Stimulated activated CD8-positive, alpha-beta memory T cell treated with anti-CD3 and anti-CD28 coated beads, Interleukin-12 subunit alpha, Interleukin-12 subunit beta, amount 100 ng/mL, for 24 hours (primary cell): ENCODE data around the gene SAMD11.
"Not testable (repeated sequence)": the region's sequence is repeated elsewhere in the genome, so short reads cannot be mapped to it uniquely, and the experiment has no call there.

Source experiments
- DNase-seq: peaks from one replicate; pipeline ENCODE4 v3.0.0-alpha.2; 2020; ENCODE audit errors: extremely low read depth

SAMD11 gene

DNA sequence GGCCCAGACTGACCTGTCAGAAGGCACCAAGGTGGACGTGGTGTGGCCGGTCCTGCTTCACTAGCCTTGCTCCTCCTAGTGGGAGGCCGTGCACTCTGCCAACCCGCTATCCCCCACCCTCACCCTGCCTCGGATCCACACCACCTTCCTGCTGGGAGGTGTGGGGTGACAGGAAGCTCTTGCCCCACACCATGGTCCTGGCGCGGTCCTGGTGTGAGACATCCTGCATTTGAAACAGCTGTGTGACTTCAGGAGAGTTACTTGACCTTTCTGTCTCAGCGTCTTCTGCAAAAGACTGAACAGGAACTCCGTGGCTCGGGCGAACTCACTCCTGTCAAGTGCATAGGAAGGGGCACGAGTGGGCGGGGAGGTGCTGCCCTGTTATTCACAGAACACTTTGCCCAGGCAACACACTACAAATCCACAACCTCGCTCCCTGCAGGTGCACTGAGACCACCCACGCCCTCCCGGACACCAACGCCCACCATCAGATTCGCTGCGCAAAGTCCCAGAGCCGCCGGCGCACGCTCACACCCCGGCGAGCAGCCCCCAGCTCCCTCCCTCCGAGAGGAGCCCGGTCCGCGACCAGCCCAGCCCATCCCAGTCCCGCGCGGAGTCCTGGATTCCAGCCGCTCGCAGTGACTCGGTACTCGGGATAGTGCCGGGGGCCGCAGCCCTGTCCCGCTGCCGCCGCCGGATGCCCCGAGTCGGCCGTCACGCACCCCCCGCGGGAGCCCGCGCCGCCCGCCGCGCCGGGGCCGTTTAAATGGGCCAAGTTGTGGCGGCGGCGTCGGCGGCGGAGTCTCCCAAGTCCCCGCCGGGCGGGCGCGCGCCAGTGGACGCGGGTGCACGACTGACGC is at the start of gene SAMD11:
TSS of gene SAMD11 (plus strand) at position 793 of the 860 bp plus-strand sequence. CDS start 509 bp downstream, outside the sequence.
- DNase-seq: no peak

DNA sequence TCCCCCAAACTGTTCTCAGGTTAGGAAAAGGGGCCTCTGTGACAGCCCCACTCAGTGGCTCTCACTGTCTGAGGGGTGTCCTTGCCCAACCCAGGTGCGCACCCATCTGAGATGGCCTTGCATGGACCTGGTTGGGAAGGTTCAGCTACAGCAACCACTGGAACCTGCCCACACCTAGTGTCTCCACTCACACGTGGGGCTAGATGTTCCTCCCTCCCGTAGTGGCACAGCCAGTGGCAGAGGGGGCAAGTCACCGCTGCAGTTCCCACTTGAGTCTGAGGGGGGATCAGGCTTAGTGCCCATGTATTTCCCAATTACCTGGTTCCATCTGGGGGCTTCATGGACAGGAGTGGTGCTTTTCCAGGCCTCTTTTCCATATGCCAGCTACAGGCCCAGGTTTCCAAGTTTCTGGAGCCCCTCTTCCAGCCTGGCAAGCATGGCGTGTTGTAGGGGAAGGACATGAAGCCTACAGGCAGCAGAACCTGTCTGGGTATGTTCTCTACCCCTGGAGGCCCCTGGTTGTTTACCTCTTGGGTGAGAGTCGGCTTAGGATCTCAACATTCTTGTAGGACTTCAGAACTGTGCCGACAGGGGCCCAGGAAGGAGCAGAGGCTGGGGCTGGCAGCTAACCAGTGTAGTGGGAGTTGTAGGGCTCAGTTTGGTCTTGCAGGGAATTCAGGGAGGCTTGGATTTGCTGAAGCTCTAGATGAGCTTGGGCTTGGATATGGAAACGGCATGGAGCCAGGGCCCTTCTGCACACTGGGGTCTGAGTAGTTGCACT is 47.1 kb upstream of the SAMD11 start:
- not testable (repeated sequence) for DNase-seq

DNA sequence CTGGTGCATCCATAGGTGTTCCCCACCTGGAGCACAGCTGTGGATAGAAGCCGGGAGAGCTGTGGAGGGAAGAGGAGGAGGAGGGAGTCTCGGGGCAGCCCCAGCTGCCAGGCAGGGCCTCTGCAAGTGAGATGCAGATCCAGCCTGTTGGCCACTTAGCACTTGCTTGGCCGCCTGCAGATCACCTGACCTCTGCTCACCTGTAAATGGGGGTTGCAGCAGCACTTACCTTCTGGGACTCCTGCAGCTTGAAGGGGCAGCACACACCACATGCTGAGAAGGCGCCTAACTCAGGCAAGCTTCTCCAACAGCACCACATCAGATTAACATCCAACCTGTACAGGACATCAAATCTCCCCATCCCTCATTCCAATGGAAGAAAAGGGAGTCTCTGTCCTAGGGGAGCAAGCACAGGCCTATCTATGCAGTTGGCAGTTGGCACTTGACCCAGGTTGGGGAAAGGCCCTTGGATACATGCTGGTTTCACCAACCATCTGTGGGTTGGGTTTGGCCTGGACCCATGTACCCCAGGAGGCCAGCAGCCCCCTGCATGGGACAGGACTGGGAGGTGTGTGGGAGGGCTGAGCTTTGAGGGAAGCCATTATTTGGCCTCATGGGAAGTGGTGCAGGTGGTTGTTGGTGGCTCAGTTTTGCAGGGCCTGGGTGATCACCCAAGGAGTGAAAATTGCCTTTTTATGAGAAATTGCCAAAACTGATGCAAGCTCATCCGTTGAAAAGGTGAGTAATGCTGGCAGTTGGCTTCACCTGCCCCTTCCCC is 46.3 kb upstream of the SAMD11 start:
- not testable (repeated sequence) for DNase-seq

DNA sequence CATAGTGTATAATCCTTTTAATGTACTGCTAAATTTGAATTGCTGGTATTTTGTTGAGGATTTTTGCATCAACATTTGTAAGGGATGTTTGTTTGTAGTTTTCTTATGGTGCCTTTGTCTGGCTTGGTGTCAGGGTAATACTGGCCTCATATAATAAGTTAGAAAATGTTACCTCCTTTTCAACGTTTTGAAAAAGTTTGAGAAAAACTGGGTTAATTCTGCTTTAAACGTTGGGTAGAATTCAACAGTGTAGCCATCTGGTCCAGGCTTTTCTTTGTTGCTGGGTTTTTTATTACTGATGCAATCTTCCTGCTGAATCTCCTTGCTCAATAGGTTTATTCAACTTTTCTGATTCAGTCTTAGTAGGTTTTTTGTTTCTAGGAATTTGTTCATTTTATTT is 43.2 kb upstream of the SAMD11 start:
- DNase-seq: not testable (repeated sequence)

DNA sequence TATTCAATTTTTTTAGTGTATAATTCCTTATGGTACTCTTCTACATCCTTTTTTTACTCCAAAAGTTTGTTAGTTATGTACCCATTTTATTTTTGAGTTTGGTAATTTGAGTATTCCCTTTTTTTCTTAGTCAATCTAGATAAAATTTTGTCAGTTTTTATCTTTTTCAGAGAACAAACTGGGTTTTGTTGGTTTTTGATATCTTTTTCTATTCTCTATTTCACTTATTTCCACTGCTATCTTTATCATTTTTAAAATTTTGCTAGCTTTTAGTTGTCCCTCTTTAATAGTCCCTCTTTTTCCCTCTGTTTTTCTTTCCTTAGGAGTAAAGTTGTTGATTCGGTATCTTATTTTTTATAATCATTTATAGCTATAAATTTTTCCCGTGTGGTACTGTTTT is 42.8 kb upstream of the SAMD11 start:
- DNase-seq: not testable (repeated sequence)

GRCh38 chr1:886311-886710 is 37.4 kb upstream of the SAMD11 start:
- DNase-seq: no peak

DNA sequence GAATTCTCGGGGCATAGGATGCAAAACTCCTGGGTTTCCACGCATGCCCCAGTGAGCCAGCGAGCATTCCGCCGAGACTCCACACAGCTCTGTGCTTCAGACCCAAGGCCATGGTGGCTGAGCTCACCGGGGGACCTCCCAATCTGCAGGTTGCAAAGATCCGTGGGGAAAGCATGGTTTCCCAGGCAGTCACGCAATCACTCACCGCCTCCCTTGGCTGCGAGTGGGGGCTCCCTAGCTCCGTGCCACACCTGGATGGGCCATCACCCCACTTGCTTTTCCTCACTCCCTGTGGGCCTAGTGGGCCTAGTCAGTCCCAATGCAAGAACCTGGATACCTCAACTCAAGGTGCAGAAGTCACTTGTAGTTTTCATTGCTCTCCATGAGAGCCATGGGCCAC is 37.0 kb upstream of the SAMD11 start:
- DNase-seq: no peak

DNA sequence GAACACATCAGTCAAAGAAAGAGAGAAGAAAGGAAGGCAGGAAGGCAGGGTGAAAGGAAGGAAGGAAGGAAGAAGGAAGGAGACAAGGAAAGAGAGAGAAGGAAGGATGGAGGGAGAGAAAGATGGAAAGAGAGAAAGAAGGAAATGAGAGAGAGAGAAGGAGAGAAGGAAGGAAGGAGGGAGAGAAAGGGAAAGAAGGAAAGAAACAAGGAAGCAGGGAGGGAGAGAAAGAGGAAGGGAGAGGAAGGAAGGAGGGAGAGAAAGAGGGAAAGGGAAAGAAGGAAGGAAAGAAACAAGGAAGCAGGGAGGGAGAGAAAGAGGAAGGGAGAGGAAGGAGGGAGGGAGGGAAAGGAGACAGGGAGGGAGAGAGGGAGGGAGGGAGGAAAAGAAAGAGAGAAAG is 35.4 kb upstream of the SAMD11 start:
- DNase-seq: no peak

DNA sequence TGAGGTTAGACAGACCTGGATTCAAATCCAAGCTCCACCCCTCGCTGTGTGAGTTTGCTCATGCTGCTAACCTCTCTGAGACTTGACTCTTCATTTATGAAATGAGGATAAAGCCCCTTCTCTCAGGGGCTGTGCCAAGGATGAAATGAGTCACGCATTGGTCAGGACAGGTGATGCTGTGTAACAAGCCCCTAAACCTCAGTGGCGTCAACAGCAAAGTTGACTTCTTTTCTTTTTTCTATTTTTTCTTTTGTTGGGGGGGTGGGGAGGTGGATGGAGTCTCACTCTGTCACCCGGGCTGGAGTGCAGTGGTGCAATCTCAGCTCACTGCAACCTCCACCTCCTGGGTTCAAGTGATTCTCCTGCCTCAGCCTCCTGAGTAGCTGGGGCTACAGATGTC is 33.9 kb upstream of the SAMD11 start:
- not testable (repeated sequence) for DNase-seq

DNA sequence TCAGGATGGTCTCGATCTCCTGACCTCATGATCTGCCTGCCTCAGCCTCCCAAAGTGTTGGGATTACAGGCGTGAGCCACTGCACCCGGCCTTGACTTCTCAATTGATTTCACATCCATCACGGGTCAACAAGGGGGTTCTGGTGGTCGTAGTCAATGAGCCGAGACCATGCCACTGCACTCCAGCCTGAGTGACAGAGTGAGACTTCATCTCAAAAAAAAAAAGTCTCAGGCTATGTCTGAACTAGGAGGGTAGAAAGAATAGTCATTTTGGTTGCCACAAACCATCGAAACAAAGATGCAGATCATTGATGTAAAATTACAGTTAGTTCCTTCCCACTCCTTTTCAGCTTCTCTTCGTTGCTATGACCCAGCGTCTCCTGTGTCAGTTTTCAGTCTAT is 33.5 kb upstream of the SAMD11 start:
- not testable (repeated sequence) for DNase-seq

- DNase-seq: no peak
Measured at GRCh38 chr1:890661-891060, 33.1 kb upstream of the SAMD11 start.

- no peak for DNase-seq
Measured at GRCh38 chr1:897226-897625, 26.5 kb upstream of the SAMD11 start.

- DNase-seq: not testable (repeated sequence)
Measured at GRCh38 chr1:897951-898350, 25.8 kb upstream of the SAMD11 start.

DNA sequence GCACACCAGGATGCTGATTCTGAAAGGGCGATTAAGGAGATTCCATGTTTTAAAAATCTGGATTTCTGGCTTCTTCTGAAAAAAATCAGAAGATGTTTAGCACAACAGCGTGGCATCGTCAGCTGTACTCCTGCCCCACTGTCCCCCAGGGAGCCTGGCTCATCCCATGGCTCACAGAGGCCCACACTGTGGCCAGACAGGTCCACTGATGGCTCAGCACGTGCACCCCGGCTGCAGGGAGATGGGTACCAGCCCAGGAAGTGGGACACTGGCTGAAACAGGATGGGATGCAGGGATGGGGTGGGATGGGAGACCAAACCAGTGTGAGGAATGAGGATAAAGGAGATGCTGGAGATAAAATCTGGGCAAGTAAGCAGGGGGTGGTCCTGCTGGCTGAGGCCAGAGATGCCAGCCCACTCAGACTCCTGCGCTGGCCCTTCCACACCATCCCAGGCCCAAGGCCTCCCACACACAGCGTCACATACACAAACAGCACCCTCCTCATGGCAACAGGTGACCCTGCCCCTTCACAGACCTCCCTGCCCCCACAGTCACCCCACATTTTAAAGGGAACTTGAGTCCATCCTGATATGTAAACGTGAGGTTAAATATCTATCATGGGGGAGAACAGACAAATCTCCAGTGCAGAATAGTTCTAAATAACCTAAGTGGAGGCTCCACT is 23.9 kb upstream of the SAMD11 start:
- no peak for DNase-seq

GRCh38 chr1:901108-901859 is 22.4 kb upstream of the SAMD11 start:
- DNase-seq: no peak

- DNase-seq: no peak
Measured at GRCh38 chr1:902802-903201, 20.9 kb upstream of the SAMD11 start.

DNA sequence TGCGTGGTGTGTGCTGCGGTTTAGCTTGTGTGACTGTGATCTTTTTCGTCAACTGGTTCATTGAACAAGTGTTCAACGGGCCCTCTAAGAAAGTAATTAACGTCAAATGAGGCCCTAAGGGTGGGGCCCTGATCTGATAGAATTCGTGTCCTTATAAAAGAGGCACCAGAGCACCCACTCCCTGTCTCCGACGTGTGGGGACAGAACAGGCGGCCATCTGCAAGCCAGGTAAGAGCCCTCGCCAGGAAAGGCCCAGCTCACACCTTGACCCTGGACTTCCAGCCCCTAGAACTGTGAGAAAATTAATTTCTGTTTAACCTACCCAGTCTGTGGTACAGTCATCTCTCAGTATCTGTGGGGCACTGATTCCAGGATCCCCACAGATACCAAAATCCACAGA is 20.4 kb upstream of the SAMD11 start:
- no peak for DNase-seq

GRCh38 chr1:903721-904271 is 19.9 kb upstream of the SAMD11 start:
- DNase-seq: no peak

GRCh38 chr1:904310-904950 is 19.3 kb upstream of the SAMD11 start:
- DNase-seq: peak; percentile 42
